ENCODE data around the gene HSPB9. TPM values are rescaled to one million over a fixed set of nuclear protein-coding genes. Genes with fewer than 3 reads are reported as not detected.

HSPB9 gene
- total and polyA plus RNA-seq, 10 of the 15 experiments (the other 5 are each of a cell fraction or from before 2014, with no cell fraction given) = 0.04 to 0.40 (median 0.11) TPM; not detected in 7

DNA sequence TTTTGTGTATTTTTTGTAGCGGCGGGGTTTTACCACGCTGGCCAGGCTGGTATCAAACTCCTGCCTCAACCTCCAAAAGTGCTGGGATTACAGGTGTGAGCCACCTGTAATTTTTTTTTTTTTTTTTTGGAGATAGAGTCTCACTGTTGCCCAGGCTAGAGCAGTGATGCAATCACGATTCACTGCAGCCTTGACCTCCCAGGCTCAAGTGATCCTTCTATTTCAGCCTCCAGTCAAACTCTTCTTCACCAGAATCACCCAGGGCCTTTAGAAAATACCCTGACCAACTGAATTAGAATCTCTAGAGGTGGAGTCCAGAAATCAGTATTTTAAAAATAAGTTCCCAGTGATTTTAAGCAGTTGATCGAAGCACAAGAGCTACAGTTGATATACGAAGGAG, 12.5 kb downstream of the HSPB9 start:
- intact Hi-C loops (cut with micrococcal nuclease; ENCODE audit: unreplicated experiment) (no loop called here), in situ Hi-C loops (cut with MboI) (no loop called here)
- BruUV-seq (replicated peaks) = no TSS peak
- ChIA-PET POLR2A (interaction anchor here (0.6 to 1.8 kb wide), 6 partner anchors 17 to 215 kb away, joined by 3 to 6 read pairs (median 4); no protein-coding TSS in a partner anchor), SMC1A (ENCODE audit: uncharacterized antibody, unreplicated experiment) (interaction anchor here (1.6 to 1.9 kb wide), 2 partner anchors 19 to 46 kb away, joined by 4 to 5 read pairs; partner anchors contain the start of gene KCNH4), RAD21 (ENCODE audit: unreplicated experiment) (interaction anchor here (1.2 to 1.7 kb wide), 2 partner anchors 15 to 19 kb away, joined by 3 to 5 read pairs; no protein-coding TSS in a partner anchor), CTCF (interaction anchor here (1.5 to 2.4 kb wide), 3 partner anchors 9 to 49 kb away, joined by 5 to 7 read pairs (median 5); partner anchors contain the start of gene KAT2A)
- Histone ChIP-seq H3K79me2 (ENCODE audit: control insufficient read depth, insufficient read depth, low read length) (peaks cover 41% of the 10 kb centered on the region), H3K4me2 (ENCODE audit: control insufficient read depth, insufficient read depth) (no peak overlapping the region), H3K9ac (ENCODE audit: control insufficient read depth, insufficient read depth, low read length) (no peak overlapping the region), H3K4me1 (ENCODE audit: control insufficient read depth, insufficient read depth, low read length) (peaks cover 25% of the 10 kb centered on the region), H3K27ac (ENCODE audit: control insufficient read depth, insufficient read depth) (no peak overlapping the region), H3K27me3 (replicated peaks in 1 of 2; ENCODE audit: control insufficient read depth in 2 of 2, insufficient read depth in 2 of 2, low read length in 1 of 2) (no peaks in the 10 kb centered on the region), H2AFZ (ENCODE audit: control insufficient read depth, low read depth, low read length) (no peak overlapping the region), H3K9me3 (replicated peaks; ENCODE audit: control insufficient read depth, insufficient read depth, low read length) (no peaks in the 10 kb centered on the region), H4K20me1 (ENCODE audit: control insufficient read depth, insufficient read depth) (peaks cover 25% of the 10 kb centered on the region; the same call in 1 of the 2 replicates), H3K4me3 (no peak overlapping the region), H3K36me3 (ENCODE audit: control insufficient read depth in 2 of 2, insufficient read depth in 2 of 2, low read length in 1 of 2) (peaks cover 11 to 15% of the 10 kb centered on the region in 2 experiments; a peak in 3 of 4 replicates)
- TF ChIP-seq REST (IDR thresholded peaks at IDR 0.05; ENCODE audit: low read depth, low read length) = no peak
- TF ChIP-seq TARDBP (IDR thresholded peaks at IDR 0.05; ENCODE audit: borderline replicate concordance) = no peak
- TF ChIP-seq RELA (IDR thresholded peaks at IDR 0.05; ENCODE audit: borderline replicate concordance, partially characterized antibody) = no peak
- no peak for TF ChIP-seq POLR2AphosphoS2 (IDR thresholded peaks at IDR 0.05; ENCODE audit: low read depth, low read length)
- no peak for TF ChIP-seq POLR2A (IDR thresholded peaks at IDR 0.05; ENCODE audit: low read depth, low read length)
- no peak for TF ChIP-seq E4F1 (IDR thresholded peaks at IDR 0.05; ENCODE audit: borderline replicate concordance, partially characterized antibody)
- TF ChIP-seq ZZZ3 (IDR thresholded peaks at IDR 0.05; ENCODE audit: control insufficient read depth, insufficient read length, low read depth) = no peak
- no peak for TF ChIP-seq NBN (IDR thresholded peaks at IDR 0.05)
- no peak for TF ChIP-seq DPF2 (IDR thresholded peaks at IDR 0.05)
- ATAC-seq (no peak), FAIRE-seq (no peak), DNase-seq (ENCODE audit: low read depth, low spot score) (no peak)
- WGBS (ENCODE audit: insufficient coverage, insufficient replicate concordance, low lambda C conversion rate, missing lambda C conversion rate) = 98% methylated on average over 6 of the region's 6 CpGs
